ENCODE data around the gene HMGB4. TPM values are rescaled to one million over a fixed set of nuclear protein-coding genes. Genes with fewer than 3 reads are reported as not detected.
A peak's percentile ranks its signal among the peaks of the same experiment; 100 is the strongest.

Gene HMGB4
- total and polyA plus RNA-seq, 2 donors (not counting 1 experiment from before 2014, with no cell fraction given): not detected

DNA sequence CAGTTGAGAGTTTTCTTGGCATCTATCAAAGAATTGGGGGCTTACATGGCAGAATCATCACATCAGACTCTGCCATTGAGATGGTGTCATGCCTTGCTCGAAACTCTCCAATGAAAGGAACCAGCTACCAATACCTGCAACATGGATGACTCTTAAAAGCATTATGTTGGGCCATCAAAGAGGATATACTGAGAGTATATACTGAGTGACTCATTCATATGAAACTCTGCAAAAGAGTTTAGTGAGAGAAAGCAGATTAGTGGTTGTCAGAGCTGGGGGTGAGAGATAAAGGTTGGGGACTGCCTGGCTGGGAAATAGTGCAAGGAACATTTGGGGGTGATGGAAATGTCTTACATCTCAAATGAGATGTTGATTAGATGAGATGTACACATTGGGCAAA is 14.7 kb upstream of the HMGB4 start:
- H3K9ac ChIP-seq (ENCODE audit: insufficient read depth, low read length): no peak overlapping the region
- no peaks in the 10 kb centered on the region for H4K20me1 ChIP-seq (ENCODE audit: control insufficient read depth, extremely low read depth, insufficient read depth, low read length)
- DNase-seq (ENCODE audit: low read depth in 2 of 2): peak in 1 of 2 donors; percentile 20
- H3K9me3 ChIP-seq (ENCODE audit: control insufficient read depth, insufficient read depth, low read depth, low read length): no peaks in the 10 kb centered on the region
- no peak overlapping the region for H3K4me2 ChIP-seq (ENCODE audit: extremely low read depth, insufficient read depth, low read length)
- H2AFZ ChIP-seq (ENCODE audit: low read length): no peak overlapping the region
- no peaks in the 10 kb centered on the region for H3K27me3 ChIP-seq (ENCODE audit: control insufficient read depth, insufficient read depth, low read length)
- H3K4me1 ChIP-seq (ENCODE audit: control insufficient read depth, extremely low read depth, insufficient read depth, low read length): no peaks in the 10 kb centered on the region
- no peak overlapping the region for H3K27ac ChIP-seq (ENCODE audit: insufficient read depth, low read length)
- no peaks in the 10 kb centered on the region for H3K79me2 ChIP-seq (ENCODE audit: control insufficient read depth, insufficient read depth, low read length)
- H3K4me3 ChIP-seq (replicated peaks in 1 of 4; ENCODE audit: control extremely low read depth in 1 of 4, insufficient read depth in 1 of 4, low read depth in 3 of 4, low read length in 4 of 4): no peak overlapping the region
- H3K36me3 ChIP-seq (ENCODE audit: control insufficient read depth, insufficient read depth, low read length): no peaks in the 10 kb centered on the region
- TF ChIP-seq EZH2 (IDR thresholded peaks at IDR 0.05; ENCODE audit: low read length, missing control alignments): no peak

DNA sequence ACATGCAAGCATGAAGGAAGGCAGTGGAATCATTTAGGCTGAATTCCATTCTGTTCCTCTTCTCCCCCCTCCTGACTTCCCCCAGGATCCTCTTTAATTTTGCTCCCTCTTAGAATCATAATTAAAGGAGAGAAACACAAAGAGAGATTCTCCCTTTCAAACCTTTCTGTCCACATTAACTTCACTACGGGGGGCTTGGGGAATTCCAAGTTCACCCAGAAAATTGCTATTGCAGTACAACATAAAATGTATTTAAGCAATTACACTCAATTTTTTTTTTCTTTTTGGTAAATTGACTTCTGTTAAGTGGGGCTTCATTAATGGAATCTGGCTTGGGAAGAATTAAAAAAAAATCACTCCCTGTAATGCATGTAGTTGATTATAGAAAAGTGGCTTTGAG is 13.4 kb upstream of the HMGB4 start:
- no peaks in the 10 kb centered on the region for H3K36me3 ChIP-seq (ENCODE audit: control insufficient read depth, insufficient read depth, low read length)
- no peaks in the 10 kb centered on the region for H3K4me1 ChIP-seq (ENCODE audit: control insufficient read depth, extremely low read depth, insufficient read depth, low read length)
- H3K27me3 ChIP-seq (ENCODE audit: control insufficient read depth, insufficient read depth, low read length): no peaks in the 10 kb centered on the region
- H3K4me2 ChIP-seq (ENCODE audit: extremely low read depth, insufficient read depth, low read length): no peak overlapping the region
- no peak for TF ChIP-seq EZH2 (IDR thresholded peaks at IDR 0.05; ENCODE audit: low read length, missing control alignments)
- no peak for DNase-seq (ENCODE audit: low read depth in 2 of 2)
- H3K79me2 ChIP-seq (ENCODE audit: control insufficient read depth, insufficient read depth, low read length): no peaks in the 10 kb centered on the region
- H3K27ac ChIP-seq (ENCODE audit: insufficient read depth, low read length): no peak overlapping the region
- no peaks in the 10 kb centered on the region for H3K9me3 ChIP-seq (ENCODE audit: control insufficient read depth, insufficient read depth, low read depth, low read length)
- H3K9ac ChIP-seq (ENCODE audit: insufficient read depth, low read length): no peak overlapping the region
- H4K20me1 ChIP-seq (ENCODE audit: control insufficient read depth, extremely low read depth, insufficient read depth, low read length): no peaks in the 10 kb centered on the region
- H3K4me3 ChIP-seq (replicated peaks in 1 of 4; ENCODE audit: control extremely low read depth in 1 of 4, insufficient read depth in 1 of 4, low read depth in 3 of 4, low read length in 4 of 4): no peak overlapping the region
- no peak overlapping the region for H2AFZ ChIP-seq (ENCODE audit: low read length)

DNA sequence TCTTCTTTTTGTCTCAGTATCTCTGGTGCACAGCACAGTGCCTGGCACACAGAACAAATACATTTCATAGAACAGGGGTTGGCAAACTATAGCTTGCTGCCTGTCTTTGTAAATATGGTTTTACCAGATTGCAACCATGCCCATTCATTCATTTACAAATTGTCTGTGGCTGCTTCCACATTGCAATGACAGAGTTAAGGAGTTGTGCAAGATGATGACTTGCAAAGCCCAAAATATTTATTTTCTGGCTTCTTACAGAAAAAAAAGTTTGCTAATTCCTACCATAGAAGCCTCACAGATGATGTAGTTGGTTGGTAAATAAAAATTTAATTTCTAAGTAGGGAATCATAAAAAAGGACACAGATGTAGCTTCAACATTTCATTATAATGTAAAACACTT is 11.2 kb upstream of the HMGB4 start:
- Histone ChIP-seq H3K4me3 (replicated peaks in 1 of 4; ENCODE audit: control extremely low read depth in 1 of 4, insufficient read depth in 1 of 4, low read depth in 3 of 4, low read length in 4 of 4) (no peak overlapping the region), H4K20me1 (ENCODE audit: control insufficient read depth, extremely low read depth, insufficient read depth, low read length) (no peaks in the 10 kb centered on the region), H3K27me3 (ENCODE audit: control insufficient read depth, insufficient read depth, low read length) (no peaks in the 10 kb centered on the region), H3K4me2 (ENCODE audit: extremely low read depth, insufficient read depth, low read length) (no peak overlapping the region), H2AFZ (ENCODE audit: low read length) (no peak overlapping the region), H3K36me3 (ENCODE audit: control insufficient read depth, insufficient read depth, low read length) (no peaks in the 10 kb centered on the region), H3K9me3 (ENCODE audit: control insufficient read depth, insufficient read depth, low read depth, low read length) (no peaks in the 10 kb centered on the region), H3K4me1 (ENCODE audit: control insufficient read depth, extremely low read depth, insufficient read depth, low read length) (no peaks in the 10 kb centered on the region), H3K79me2 (ENCODE audit: control insufficient read depth, insufficient read depth, low read length) (no peaks in the 10 kb centered on the region), H3K9ac (ENCODE audit: insufficient read depth, low read length) (no peak overlapping the region), H3K27ac (ENCODE audit: insufficient read depth, low read length) (no peak overlapping the region)
- TF ChIP-seq, protein P1, sequence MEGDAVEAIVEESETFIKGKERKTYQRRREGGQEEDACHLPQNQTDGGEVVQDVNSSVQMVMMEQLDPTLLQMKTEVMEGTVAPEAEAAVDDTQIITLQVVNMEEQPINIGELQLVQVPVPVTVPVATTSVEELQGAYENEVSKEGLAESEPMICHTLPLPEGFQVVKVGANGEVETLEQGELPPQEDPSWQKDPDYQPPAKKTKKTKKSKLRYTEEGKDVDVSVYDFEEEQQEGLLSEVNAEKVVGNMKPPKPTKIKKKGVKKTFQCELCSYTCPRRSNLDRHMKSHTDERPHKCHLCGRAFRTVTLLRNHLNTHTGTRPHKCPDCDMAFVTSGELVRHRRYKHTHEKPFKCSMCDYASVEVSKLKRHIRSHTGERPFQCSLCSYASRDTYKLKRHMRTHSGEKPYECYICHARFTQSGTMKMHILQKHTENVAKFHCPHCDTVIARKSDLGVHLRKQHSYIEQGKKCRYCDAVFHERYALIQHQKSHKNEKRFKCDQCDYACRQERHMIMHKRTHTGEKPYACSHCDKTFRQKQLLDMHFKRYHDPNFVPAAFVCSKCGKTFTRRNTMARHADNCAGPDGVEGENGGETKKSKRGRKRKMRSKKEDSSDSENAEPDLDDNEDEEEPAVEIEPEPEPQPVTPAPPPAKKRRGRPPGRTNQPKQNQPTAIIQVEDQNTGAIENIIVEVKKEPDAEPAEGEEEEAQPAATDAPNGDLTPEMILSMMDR (conservative IDR thresholded peaks at IDR 0.05 in 1 of 2, IDR thresholded peaks at IDR 0.05 in 1 of 2; ENCODE audit: low read depth in 1 of 2, low read length in 2 of 2): no peak
- no peak for TF ChIP-seq EZH2 (IDR thresholded peaks at IDR 0.05; ENCODE audit: low read length, missing control alignments)
- no peak for DNase-seq (ENCODE audit: low read depth in 2 of 2)

DNA sequence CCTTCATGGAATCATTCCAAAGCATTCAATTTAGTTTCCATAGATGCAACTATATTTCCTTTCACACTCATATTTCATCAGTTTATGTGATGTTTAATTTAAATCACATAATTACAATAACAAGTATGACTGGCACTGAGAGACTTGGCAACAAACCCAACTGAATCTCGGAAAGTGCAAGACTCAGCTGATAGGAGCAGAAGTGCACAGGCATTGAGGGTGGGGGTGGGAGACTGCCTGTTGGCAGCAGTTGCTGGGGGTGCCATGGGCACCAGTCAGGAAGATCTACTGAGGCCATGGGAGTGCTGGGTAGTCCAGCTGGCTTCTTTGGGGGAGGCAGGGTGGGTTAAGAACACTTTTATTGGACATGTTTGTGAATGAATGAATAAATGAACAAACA is 10.4 kb upstream of the HMGB4 start:
- Histone ChIP-seq H3K9ac (ENCODE audit: insufficient read depth, low read length) (no peak overlapping the region), H3K27ac (ENCODE audit: insufficient read depth, low read length) (no peak overlapping the region), H3K4me2 (ENCODE audit: extremely low read depth, insufficient read depth, low read length) (no peak overlapping the region), H3K4me1 (ENCODE audit: control insufficient read depth, extremely low read depth, insufficient read depth, low read length) (no peaks in the 10 kb centered on the region), H3K36me3 (ENCODE audit: control insufficient read depth, insufficient read depth, low read length) (no peaks in the 10 kb centered on the region), H4K20me1 (ENCODE audit: control insufficient read depth, extremely low read depth, insufficient read depth, low read length) (no peaks in the 10 kb centered on the region), H3K9me3 (ENCODE audit: control insufficient read depth, insufficient read depth, low read depth, low read length) (no peaks in the 10 kb centered on the region), H3K27me3 (ENCODE audit: control insufficient read depth, insufficient read depth, low read length) (no peaks in the 10 kb centered on the region), H3K79me2 (ENCODE audit: control insufficient read depth, insufficient read depth, low read length) (no peaks in the 10 kb centered on the region), H2AFZ (ENCODE audit: low read length) (no peak overlapping the region), H3K4me3 (replicated peaks in 1 of 4; ENCODE audit: control extremely low read depth in 1 of 4, insufficient read depth in 1 of 4, low read depth in 3 of 4, low read length in 4 of 4) (no peak overlapping the region)
- DNase-seq (ENCODE audit: low read depth in 2 of 2): no peak
- TF ChIP-seq EZH2 (IDR thresholded peaks at IDR 0.05; ENCODE audit: low read length, missing control alignments): no peak
- TF ChIP-seq, protein P1 (conservative IDR thresholded peaks at IDR 0.05 in 1 of 2, IDR thresholded peaks at IDR 0.05 in 1 of 2; ENCODE audit: low read depth in 1 of 2, low read length in 2 of 2): no peak
